ENCODE measurements around the gene ACTR6. TPM values are rescaled to one million over a fixed set of nuclear protein-coding genes. Genes with fewer than 3 reads are reported as not detected.

Gene ACTR6
- total RNA-seq, 2 experiments from 2014 or later = 53.4 to 56.5 TPM

DNA sequence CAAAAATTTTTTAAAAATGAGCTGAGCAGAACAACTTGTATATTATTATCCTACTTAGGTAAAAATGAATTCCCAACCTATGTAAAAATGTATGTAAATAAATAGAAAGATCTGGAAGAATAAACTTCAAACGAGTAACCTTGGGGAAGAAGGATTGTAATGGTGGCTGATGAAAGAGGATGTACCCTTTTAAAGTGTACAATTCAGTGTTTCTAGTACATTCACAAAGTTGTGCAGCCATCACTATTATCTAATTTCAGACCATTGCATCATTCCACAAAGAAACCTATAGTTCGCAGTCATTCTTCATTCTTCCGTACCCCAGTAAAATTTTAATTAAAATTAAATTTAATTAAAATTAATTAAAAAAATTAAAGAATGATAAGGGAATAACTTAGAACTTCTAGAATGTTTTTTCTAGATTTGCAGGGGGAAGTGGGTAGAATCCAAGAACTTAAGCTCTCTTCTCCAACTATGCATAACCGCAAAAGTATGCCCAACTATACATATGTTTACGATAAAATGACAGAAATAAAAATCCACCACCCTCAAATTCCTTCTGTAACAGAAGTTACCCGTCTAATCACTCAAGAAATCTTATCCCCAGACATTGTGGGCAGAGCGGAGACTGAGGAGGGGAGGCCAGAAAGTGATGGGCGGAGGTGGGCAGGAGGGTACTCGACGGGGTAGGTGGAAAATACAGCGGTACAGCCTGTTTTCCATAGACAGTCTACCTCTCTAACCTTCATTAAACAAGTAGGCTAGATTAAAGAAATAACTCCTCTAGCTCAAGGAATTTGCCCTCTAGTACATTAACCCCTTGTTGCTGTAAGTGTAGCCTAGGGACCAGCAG lies 65.3 kb downstream of the ACTR6 start:
- H3K9me3 Mint-ChIP-seq = no peaks in the 10 kb centered on the region
- ChIA-PET CTCF (interaction anchor here (0.8 to 2.5 kb wide), 5 partner anchors 31 to 208 kb away, joined by 3 to 10 read pairs (median 7); partner anchors contain the start of gene ACTR6), POLR2A (interaction anchor here (0.5 to 2.9 kb wide), 9 partner anchors 12 to 1621 kb away, joined by 3 to 70 read pairs (median 3); partner anchors contain the start of genes ACTR6, APAF1 and IKBIP)
- H3K27ac Mint-ChIP-seq = peak overlapping the region; percentile 93
- H3K36me3 Mint-ChIP-seq (ENCODE audit: low read depth) = peaks cover 3% of the 10 kb centered on the region
- H3K4me1 Mint-ChIP-seq = peaks cover 26% of the 10 kb centered on the region
- no peaks in the 10 kb centered on the region for H3K27me3 Mint-ChIP-seq
- no peak for DNase-seq
- peak overlapping the region; percentile 91 for H3K4me3 Mint-ChIP-seq

DNA sequence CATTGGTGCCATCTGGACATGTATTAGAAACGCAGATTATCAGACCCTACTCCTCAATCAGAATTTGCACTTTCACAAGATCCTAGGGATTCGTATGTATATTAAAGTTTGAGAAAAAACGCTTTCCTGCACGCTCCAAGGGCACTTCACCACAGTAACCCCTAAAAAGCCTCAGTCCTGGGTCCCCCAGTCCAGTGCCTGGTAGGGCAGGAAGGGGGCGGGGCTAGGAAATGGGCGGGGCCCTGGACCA lies 65.9 kb downstream of the ACTR6 start:
- CTCF ChIA-PET = interaction anchor here (0.8 to 2.5 kb wide), 5 partner anchors 31 to 208 kb away, joined by 3 to 10 read pairs (median 7); partner anchors contain the start of gene ACTR6

DNA sequence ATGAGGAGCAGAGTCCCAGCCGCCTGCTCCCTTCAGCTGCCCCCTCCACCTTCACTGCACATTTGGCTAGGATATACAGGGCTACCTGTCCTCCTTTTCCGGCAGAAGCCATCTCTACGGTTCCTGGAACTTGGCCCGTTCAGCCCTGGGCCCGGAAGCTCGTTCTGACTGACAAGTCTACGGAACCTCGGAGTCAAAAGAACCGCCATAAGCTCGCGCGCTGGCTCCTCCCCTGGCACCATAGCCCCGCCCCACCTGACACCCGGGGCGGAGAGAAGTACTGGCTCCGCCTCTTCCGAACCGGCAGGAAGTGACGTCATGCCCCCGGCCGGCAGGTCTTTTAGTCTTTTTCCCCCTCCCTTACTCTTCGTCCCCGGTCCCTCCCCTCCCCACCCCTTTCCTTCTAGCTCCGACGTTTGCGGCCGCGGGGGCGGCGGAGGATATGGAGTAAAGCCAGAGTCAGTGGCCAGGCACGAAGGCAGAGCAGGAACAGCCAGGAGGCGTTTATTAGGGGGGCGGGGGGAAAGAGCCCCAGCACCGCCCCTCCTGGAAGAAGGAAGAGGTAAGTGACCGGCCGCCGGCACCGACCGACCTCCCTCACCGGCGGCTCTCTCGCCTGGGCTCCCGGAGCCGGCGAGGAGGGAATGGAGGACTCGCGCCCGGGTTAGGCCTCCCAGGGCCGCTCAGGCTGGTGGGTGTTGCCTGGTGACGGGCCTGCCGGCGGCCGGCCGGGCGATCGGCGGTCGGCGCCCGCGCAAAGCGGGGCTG lies 66.4 kb downstream of the ACTR6 start, which contains the start of the genes DEPDC4 and SCYL2:
DEPDC4 (minus strand) TSS at position 245 of the 768 bp plus-strand sequence; CDS start at position 242, 3 bp downstream.
SCYL2 (plus strand) TSS at position 343 of the 768 bp plus-strand sequence. CDS start 15,794 bp downstream, outside the sequence.
- H3K36me3 Mint-ChIP-seq (ENCODE audit: low read depth) = peaks cover 3% of the 10 kb centered on the region
- POLR2A ChIA-PET = interaction anchor here (0.5 to 2.9 kb wide), 13 partner anchors 9 to 1622 kb away, joined by 3 to 70 read pairs (median 3); partner anchors contain the start of genes ACTR6, APAF1 and IKBIP
- H3K27ac Mint-ChIP-seq = peak within 1 kb of the TSS; percentile 93
- H3K4me3 Mint-ChIP-seq = peak within 1 kb of the TSS; percentile 91
- H3K4me1 Mint-ChIP-seq = peaks cover 31% of the 10 kb centered on the region
- no peaks in the 10 kb centered on the region for H3K27me3 Mint-ChIP-seq
- peak; percentile 93 for DNase-seq
- CTCF ChIA-PET = interaction anchor here (0.8 to 2.5 kb wide), 6 partner anchors 32 to 1140 kb away, joined by 3 to 10 read pairs (median 6); partner anchors contain the start of genes ACTR6 and ARL1
- no peaks in the 10 kb centered on the region for H3K9me3 Mint-ChIP-seq

More for the DNA sequence above, 65.9 kb downstream of the ACTR6 start:
- Mint-ChIP-seq H3K4me3 (peak overlapping the region; percentile 91), H3K36me3 (ENCODE audit: low read depth) (peaks cover 3% of the 10 kb centered on the region), H3K27ac (peak overlapping the region; percentile 93), H3K27me3 (no peaks in the 10 kb centered on the region), H3K4me1 (peaks cover 28% of the 10 kb centered on the region), H3K9me3 (no peaks in the 10 kb centered on the region)
- POLR2A ChIA-PET = interaction anchor here (0.7 to 2.9 kb wide), 8 partner anchors 12 to 1622 kb away, joined by 3 to 70 read pairs (median 3); partner anchors contain the start of genes ACTR6, APAF1 and IKBIP
- peak; percentile 94 for DNase-seq

DNA sequence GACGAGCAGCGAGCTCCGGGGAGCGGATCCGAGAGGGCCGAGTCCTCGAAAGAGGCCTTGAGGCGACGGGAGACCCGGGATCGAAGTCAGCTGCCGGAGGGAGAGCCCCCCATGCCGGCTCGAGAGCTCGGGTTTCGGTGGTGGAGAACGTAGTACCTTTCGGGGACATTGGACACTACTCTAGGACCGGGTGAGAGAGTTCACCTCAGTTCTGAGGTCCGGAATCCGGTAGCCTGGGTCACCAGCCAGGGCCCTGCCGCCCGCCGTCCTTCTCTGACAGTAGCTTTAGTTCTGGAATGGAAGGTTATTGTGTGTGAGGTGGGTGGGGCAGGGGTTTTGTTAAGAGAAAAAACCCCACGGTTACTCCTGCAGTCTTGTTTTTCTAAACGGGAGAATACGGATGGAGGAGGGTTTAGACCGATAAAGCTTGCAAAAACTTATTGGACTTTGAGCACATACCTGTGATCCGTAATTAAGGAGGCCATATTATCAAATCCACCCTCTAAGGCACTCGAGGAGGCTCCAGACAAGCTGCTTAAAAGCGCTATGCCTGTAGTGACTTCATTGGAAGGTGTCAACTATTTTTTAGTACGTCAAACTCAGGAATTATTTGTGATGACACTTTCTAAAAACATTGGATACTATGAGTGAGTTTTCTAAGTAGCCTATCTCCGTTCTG lies 67.1 kb downstream of the ACTR6 start:
- H3K27me3 Mint-ChIP-seq = no peaks in the 10 kb centered on the region
- H3K36me3 Mint-ChIP-seq (ENCODE audit: low read depth) = peaks cover 3% of the 10 kb centered on the region
- peak overlapping the region; percentile 91 for H3K4me3 Mint-ChIP-seq
- POLR2A ChIA-PET = interaction anchor here (0.5 to 2.9 kb wide), 9 partner anchors 9 to 131 kb away, joined by 3 to 70 read pairs (median 4); partner anchors contain the start of gene ACTR6
- CTCF ChIA-PET = interaction anchor here (1.1 to 2.5 kb wide), 4 partner anchors 32 to 1140 kb away, joined by 3 to 10 read pairs (median 8); partner anchors contain the start of genes ACTR6 and ARL1
- H3K27ac Mint-ChIP-seq = peak overlapping the region; percentile 93
- peaks cover 31% of the 10 kb centered on the region for H3K4me1 Mint-ChIP-seq
- H3K9me3 Mint-ChIP-seq = no peaks in the 10 kb centered on the region
- DNase-seq = no peak

DNA sequence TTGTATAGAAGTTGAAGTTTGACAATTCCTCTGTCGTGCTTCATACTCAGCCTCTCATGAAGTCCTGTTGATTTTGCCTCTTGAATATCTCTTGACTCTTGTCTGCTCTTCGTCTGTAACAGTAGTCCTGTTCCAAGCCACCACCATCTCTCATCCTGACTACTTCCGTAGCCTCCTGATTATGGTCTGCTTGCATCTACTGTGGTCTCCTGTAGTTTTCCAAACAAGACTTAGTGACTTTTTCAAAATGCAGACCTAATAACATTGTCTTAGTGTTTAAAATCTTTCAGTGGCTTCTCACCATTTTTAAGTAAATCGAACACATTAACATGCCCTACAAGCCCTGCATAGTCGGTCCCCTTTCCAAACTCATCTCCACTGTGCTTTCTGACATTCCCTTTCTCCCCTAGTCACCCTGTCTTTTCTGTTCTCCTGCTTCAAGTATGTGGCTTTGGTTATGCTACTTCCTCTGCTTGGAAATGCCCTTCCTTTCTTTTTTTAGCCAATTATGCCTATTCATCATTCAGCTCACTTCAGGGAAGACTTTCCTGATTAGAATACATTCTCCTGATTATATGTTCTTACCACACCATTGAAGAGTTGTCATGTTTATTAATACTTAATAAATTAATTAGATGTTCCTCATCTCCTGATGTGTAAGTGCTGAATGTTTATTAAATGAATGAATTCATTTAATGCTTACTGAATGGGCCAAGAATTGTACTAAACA lies 68.4 kb downstream of the ACTR6 start:
- H3K4me1 Mint-ChIP-seq = peaks cover 37% of the 10 kb centered on the region
- H3K27me3 Mint-ChIP-seq = no peaks in the 10 kb centered on the region
- H3K27ac Mint-ChIP-seq = peak overlapping the region; percentile 8
- peaks cover 7% of the 10 kb centered on the region for H3K36me3 Mint-ChIP-seq (ENCODE audit: low read depth)
- DNase-seq = no peak
- no peaks in the 10 kb centered on the region for H3K9me3 Mint-ChIP-seq
- H3K4me3 Mint-ChIP-seq = peak overlapping the region; percentile 91
- ChIA-PET POLR2A (interaction anchor here (0.9 to 2.9 kb wide), 3 partner anchors 11 to 130 kb away, joined by 3 to 70 read pairs (median 6); partner anchors contain the start of gene ACTR6), CTCF (interaction anchor here (2.5 kb wide), 1 partner anchor 34 kb away, joined by 9 read pairs; no protein-coding TSS in a partner anchor)

DNA sequence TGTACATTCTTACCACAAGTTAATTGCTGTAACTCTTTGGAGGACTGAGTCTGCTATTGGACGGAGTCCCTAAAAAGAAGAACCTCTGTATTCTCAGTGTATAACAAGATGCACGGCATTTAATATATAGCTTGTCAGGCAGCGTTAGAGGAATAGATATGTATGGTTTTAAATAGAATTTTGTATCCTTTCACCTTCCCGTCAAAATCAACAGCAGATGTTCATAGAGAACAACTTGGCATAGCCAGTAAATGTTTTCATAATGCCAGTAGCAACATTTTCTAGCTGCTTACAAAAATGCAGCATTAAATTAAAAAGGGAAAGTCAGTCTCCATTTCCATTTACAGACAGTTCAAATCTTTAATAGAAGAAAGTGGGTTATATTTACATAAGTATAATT lies 73.2 kb downstream of the ACTR6 start:
- no peak for DNase-seq
- H3K27me3 Mint-ChIP-seq = no peaks in the 10 kb centered on the region
- no peaks in the 10 kb centered on the region for H3K9me3 Mint-ChIP-seq
- ChIA-PET POLR2A (no interaction called here), CTCF (no interaction called here)
- peaks cover 29% of the 10 kb centered on the region for H3K4me1 Mint-ChIP-seq
- peaks cover 14% of the 10 kb centered on the region for H3K36me3 Mint-ChIP-seq (ENCODE audit: low read depth)
- H3K4me3 Mint-ChIP-seq = no peak overlapping the region
- H3K27ac Mint-ChIP-seq = no peak overlapping the region

Other genes with a start within 250 kb of the ACTR6 start
- 1 to 10 TPM in 1 of 2 experiments, under 1 TPM in 1; 0.30 to 1.3 TPM for gene ANKS1B, start 215.9 kb upstream of the ACTR6 start, total RNA-seq
- gene BLTP3B, start 57.9 kb upstream of the ACTR6 start, total RNA-seq = 10 to 100 TPM; 37.3 to 40.4 TPM
- 1 to 10 TPM; 1.3 to 2.1 TPM for gene DEPDC4, start 66.3 kb downstream of the ACTR6 start, total RNA-seq
- gene SCYL2, start 66.4 kb downstream of the ACTR6 start, total RNA-seq = 10 to 100 TPM; 36.4 to 37.4 TPM
- not detected for gene SLC17A8, start 156.3 kb downstream of the ACTR6 start, total RNA-seq